OCI-LY7 (cell line): ENCODE measurements around the gene B4GALT6. TPM values are rescaled to one million over a fixed set of nuclear protein-coding genes. Genes with fewer than 3 reads are reported as not detected.
"Not testable (repeated sequence)": the region's sequence is repeated elsewhere in the genome, so short reads cannot be mapped to it uniquely, and the experiment has no call there.

Experiments used
- Bru-seq: library from RNA; stranded (reverse); fragments of 400-500 nt; gene quantifications from one replicate; lab custom pipeline; 2021; lab: Mats Ljungman, UMichigan
- BruChase-seq, 2 experiments: library from RNA; stranded (reverse); fragments of 400-500 nt; gene quantifications; one replicate each; lab custom pipeline; 2021; lab: Mats Ljungman, UMichigan
- BruUV-seq: library from RNA; stranded (reverse); fragments of 400-500 nt; replicated peaks from 2 replicates; lab custom pipeline; 2021; lab: Mats Ljungman, UMichigan
- CTCF ChIA-PET: fragments of 300-600 bp; sonication (Branson Sonifier 250); formaldehyde crosslinking; loops from one replicate; lab custom pipeline; 2022; ENCODE audit warnings: antibody characterized with exemption; ENCODE audit not compliant: unreplicated experiment; lab: Charles Lee
- POLR2A ChIA-PET: fragments of 300-600 bp; sonication (Branson Sonifier 250); formaldehyde crosslinking; loops from one replicate; lab custom pipeline; 2022; ENCODE audit warnings: antibody characterized with exemption; lab: Charles Lee
- DNase-seq: peaks from one replicate; pipeline ENCODE4 v3.0.0-alpha.2; 2015; ENCODE audit warnings: low spot score
- H2AFZ ChIP-seq: fragments of 200-600 bp; sonication (generic), shearing (Covaris generic); 2 replicates; pipeline ENCODE4 v1.6.1; 2014; ENCODE audit warnings: mild to moderate bottlenecking, antibody characterized with exemption, low read length, moderate library complexity
- H3K27ac ChIP-seq: fragments of 200-600 bp; sonication (generic); 2 replicates; pipeline ENCODE4 v1.5.1; 2014; ENCODE audit warnings: mixed run types, low read depth, mild to moderate bottlenecking, moderate library complexity, low read length, inconsistent platforms; ENCODE audit not compliant: poor library complexity, severe bottlenecking
- H3K36me3 ChIP-seq: fragments of 200-600 bp; sonication (generic); 2 replicates; pipeline ENCODE4 v1.6.1; 2014; ENCODE audit warnings: mild to moderate bottlenecking, antibody characterized with exemption, low read length, moderate library complexity, mixed read lengths; ENCODE audit not compliant: insufficient read depth
- H3K4me1 ChIP-seq: fragments of 200-600 bp; sonication (generic); 2 replicates; pipeline ENCODE4 v1.5.1; 2014; ENCODE audit warnings: mild to moderate bottlenecking, low read length; ENCODE audit not compliant: insufficient read depth, poor library complexity, severe bottlenecking
- H3K4me2 ChIP-seq: fragments of 200-600 bp; sonication (generic); 2 replicates; pipeline ENCODE4 v1.6.1; 2014; ENCODE audit warnings: mild to moderate bottlenecking, low read length
- H3K4me3 ChIP-seq: fragments of 200-600 bp; sonication (generic); 2 replicates; pipeline ENCODE4 v1.5.1; 2014; ENCODE audit warnings: mild to moderate bottlenecking, low read depth, low read length; ENCODE audit not compliant: poor library complexity, severe bottlenecking
- H3K79me2 ChIP-seq: fragments of 200-600 bp; sonication (generic); 2 replicates; pipeline ENCODE4 v1.6.1; 2016; ENCODE audit warnings: low read depth, mild to moderate bottlenecking, low read length, moderate library complexity, mixed read lengths; ENCODE audit not compliant: insufficient read depth
- H3K9me2 ChIP-seq: fragments of 200-600 bp; sonication (generic); 2 replicates; pipeline ENCODE4 v1.6.1; 2016; ENCODE audit warnings: mild to moderate bottlenecking, low read length, mixed read lengths; ENCODE audit not compliant: insufficient read depth
- H3K9me3 ChIP-seq: fragments of 200-600 bp; sonication (generic); 2 replicates; pipeline ENCODE4 v1.6.1; 2014; ENCODE audit warnings: mild to moderate bottlenecking, mixed run types, low read length, mixed read lengths
- H4K20me1 ChIP-seq: fragments of 200-600 bp; sonication (generic); 2 replicates; pipeline ENCODE4 v1.6.1; 2014; ENCODE audit warnings: mild to moderate bottlenecking, antibody characterized with exemption, low read length, moderate library complexity, mixed read lengths; ENCODE audit not compliant: insufficient read depth
- EZH2phosphoT487 ChIP-seq: fragments of 200-600 bp; sonication (generic); IDR thresholded peaks from 2 replicates; pipeline ENCODE4 v1.6.1; 2018; ENCODE audit warnings: low read depth, borderline replicate concordance, mild to moderate bottlenecking, mixed run types, antibody characterized with exemption, low read length, moderate library complexity, mixed read lengths
- intact Hi-C: fragments of 100-400 bp; cut with micrococcal nuclease; formaldehyde crosslinking; loops from one replicate; pipeline ENCODE4 v1.10.0; 2022; ENCODE audit not compliant: unreplicated experiment
- long read RNA-seq: library from polyadenylated mRNA; stranded (forward); transcript quantifications from one replicate; pipeline ENCODE4 v2.0.0, GENCODE V29; 2022
- total RNA-seq, 2 experiments: library from RNA; depleted of rRNA in 1 of 2; stranded (reverse); fragments of >200 nt in 1 of 2; shearing (Covaris generic) in 1 of 2; gene quantifications; 2 replicates each; pipeline ENCODE4 v1.2.3, GENCODE V29; 2014 to 2022
- TF ChIP-seq, protein P1 (sequence below): fragments of 200-600 bp; sonication (generic); conservative IDR thresholded peaks from 2 replicates; pipeline ENCODE4 v1.5.1; 2014; ENCODE audit warnings: mild to moderate bottlenecking, antibody characterized with exemption, low read length, moderate library complexity, mixed read lengths

Gene B4GALT6, protein sequence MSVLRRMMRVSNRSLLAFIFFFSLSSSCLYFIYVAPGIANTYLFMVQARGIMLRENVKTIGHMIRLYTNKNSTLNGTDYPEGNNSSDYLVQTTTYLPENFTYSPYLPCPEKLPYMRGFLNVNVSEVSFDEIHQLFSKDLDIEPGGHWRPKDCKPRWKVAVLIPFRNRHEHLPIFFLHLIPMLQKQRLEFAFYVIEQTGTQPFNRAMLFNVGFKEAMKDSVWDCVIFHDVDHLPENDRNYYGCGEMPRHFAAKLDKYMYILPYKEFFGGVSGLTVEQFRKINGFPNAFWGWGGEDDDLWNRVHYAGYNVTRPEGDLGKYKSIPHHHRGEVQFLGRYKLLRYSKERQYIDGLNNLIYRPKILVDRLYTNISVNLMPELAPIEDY
- total RNA-seq (2014; rRNA removed; shearing (Covaris generic)) (5.5 and 7.2 TPM in 2 replicates), total RNA-seq (2022) (16.4 and 22.8 TPM in 2 replicates), Bru-seq, nascent RNA (percentile 62 among the genes with signal in this experiment), BruChase-seq, experiment 1, labeled RNA remaining after a 6-hour chase (percentile 61 among the genes with signal in this experiment), BruChase-seq, experiment 2, labeled RNA remaining after a 2-hour chase (percentile 64 among the genes with signal in this experiment)
- long read RNA-seq, partial matches to known transcripts: 3 of 13 reads
- long read RNA-seq, other reads (novel, unspliced or antisense): 6 of 13 reads

DNA sequence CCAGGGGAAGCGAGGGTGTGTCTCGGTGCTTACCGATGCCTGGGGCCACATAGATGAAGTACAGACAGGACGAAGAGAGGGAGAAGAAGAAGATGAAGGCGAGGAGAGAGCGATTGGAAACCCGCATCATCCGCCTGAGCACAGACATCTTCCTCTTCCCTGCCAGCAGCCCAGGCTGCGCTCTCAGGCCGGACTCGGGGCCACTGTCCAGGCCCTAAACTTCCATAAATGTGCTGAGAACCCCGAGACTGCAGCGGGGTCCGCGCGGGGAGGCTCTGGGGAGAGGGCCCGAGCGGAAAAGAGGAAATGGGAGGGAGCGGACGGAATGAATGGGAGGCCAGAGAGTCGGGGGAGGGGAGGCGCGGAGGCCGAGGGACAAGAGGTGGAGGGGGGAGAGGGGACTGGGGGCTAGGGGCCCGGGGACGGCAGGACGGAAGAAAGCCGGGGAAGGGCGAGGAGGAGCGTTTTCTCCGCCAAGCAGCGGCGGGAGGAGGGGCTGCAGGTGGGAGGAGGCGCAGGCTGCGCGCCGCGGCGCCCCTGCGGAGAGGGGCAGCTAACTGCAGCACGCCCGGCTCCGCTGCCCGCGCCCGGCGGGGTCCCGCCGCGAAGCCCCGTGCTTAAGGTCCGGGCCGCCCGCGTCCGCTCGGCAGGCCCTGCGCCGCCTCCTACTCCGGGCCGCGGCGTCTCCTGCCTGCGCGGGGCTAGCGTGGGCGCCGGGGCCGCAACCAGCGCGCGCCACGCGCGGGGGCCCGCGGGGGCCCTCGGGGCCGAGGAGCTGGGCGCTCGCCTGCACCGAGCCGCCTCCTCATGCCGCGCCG is at the start of gene B4GALT6:
TSS of gene B4GALT6 (minus strand) at position 303 of the 818 bp plus-strand sequence. CDS start at position 148, 155 bp downstream.
- H3K27ac ChIP-seq: peak within 1 kb of the TSS; percentile 86
- no peaks in the 10 kb centered on the region for H3K9me2 ChIP-seq
- H3K9me3 ChIP-seq: no peaks in the 10 kb centered on the region
- intact Hi-C loops: loop anchor here (1.0 to 5.0 kb wide), 4 partner anchors 108 to 408 kb away; partner anchors contain the start of genes RNF138 and TRAPPC8
- ChIA-PET CTCF (no interaction called here), POLR2A (no interaction called here)
- peak; percentile 62 for DNase-seq
- H4K20me1 ChIP-seq: no peaks in the 10 kb centered on the region
- TF ChIP-seq, protein P1, sequence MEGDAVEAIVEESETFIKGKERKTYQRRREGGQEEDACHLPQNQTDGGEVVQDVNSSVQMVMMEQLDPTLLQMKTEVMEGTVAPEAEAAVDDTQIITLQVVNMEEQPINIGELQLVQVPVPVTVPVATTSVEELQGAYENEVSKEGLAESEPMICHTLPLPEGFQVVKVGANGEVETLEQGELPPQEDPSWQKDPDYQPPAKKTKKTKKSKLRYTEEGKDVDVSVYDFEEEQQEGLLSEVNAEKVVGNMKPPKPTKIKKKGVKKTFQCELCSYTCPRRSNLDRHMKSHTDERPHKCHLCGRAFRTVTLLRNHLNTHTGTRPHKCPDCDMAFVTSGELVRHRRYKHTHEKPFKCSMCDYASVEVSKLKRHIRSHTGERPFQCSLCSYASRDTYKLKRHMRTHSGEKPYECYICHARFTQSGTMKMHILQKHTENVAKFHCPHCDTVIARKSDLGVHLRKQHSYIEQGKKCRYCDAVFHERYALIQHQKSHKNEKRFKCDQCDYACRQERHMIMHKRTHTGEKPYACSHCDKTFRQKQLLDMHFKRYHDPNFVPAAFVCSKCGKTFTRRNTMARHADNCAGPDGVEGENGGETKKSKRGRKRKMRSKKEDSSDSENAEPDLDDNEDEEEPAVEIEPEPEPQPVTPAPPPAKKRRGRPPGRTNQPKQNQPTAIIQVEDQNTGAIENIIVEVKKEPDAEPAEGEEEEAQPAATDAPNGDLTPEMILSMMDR: no peak
- no peak for TF ChIP-seq EZH2phosphoT487
- peak within 1 kb of the TSS; percentile 91; the same call in 1 of the 2 replicates for H2AFZ ChIP-seq
- peaks cover 47% of the 10 kb centered on the region for H3K79me2 ChIP-seq
- peak within 1 kb of the TSS; percentile 87 for H3K4me3 ChIP-seq
- peak within 1 kb of the TSS; percentile 87 for H3K4me2 ChIP-seq
- H3K36me3 ChIP-seq: no peaks in the 10 kb centered on the region
- BruUV-seq: no TSS peak
- peaks cover 37% of the 10 kb centered on the region for H3K4me1 ChIP-seq

DNA sequence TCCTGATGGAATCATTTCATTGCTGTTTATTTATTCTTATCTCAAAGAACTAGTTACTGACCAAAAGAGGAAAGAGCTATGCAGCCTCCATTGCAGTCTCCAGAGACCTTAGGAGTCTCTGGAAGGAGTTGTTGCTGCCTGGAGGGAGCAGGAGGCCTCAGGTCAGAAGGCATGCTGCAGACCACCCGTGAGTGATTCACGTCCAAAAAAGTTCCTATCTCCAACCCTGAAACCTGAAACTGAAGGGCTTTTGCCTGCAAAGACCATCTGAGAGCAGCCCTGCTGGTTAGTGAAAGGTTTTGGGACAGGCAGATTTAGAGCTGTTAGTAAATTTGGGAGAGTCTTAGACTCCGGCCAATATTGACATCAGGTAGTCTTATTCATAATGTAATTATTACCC is 47.2 kb upstream of the B4GALT6 start:
- no peak overlapping the region for H3K4me3 ChIP-seq
- BruUV-seq: no TSS peak

DNA sequence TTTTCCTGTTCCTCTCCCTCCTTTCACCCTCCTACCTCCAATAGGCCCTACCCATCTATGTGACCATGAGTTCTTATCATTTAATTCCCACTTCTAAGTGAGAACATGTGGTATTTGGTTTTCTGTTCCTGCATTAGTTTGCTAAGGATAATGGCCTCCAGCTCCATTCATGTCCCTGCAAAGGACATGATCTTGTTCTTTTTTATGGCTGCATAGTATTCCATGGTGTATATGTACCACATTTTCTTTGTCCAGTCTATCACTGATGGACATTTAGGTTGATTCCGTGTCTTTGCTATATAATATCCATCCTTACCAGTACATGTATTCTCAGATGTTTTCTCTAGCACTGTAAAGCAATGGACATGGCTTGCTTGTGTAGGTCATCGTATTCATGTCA is 44.8 kb upstream of the B4GALT6 start:
- H3K4me3 ChIP-seq, H4K20me1 ChIP-seq, H3K9me2 ChIP-seq, CTCF ChIA-PET, H3K79me2 ChIP-seq, BruUV-seq, H3K27ac ChIP-seq, POLR2A ChIA-PET, H2AFZ ChIP-seq, H3K4me2 ChIP-seq, DNase-seq, H3K36me3 ChIP-seq, H3K4me1 ChIP-seq, H3K9me3 ChIP-seq: not testable (repeated sequence)
- intact Hi-C loops: loop anchor here (10.0 kb wide), 1 partner anchor 304 kb away; no protein-coding TSS in a partner anchor

More for the DNA sequence above, 47.2 kb upstream of the B4GALT6 start:
- intact Hi-C loops: loop anchor here (10.0 kb wide), 1 partner anchor 223 kb away; no protein-coding TSS in a partner anchor
- Histone ChIP-seq H4K20me1 (no peaks in the 10 kb centered on the region), H3K9me3 (no peaks in the 10 kb centered on the region), H3K27ac (no peak overlapping the region), H3K36me3 (no peaks in the 10 kb centered on the region), H3K4me2 (no peak overlapping the region), H3K4me1 (peaks cover 2% of the 10 kb centered on the region), H2AFZ (no peak overlapping the region), H3K79me2 (no peaks in the 10 kb centered on the region), H3K9me2 (no peaks in the 10 kb centered on the region)
- no peak for TF ChIP-seq EZH2phosphoT487
- TF ChIP-seq, protein P1: no peak
- POLR2A ChIA-PET: no interaction called here
- no peak for DNase-seq
- CTCF ChIA-PET: no interaction called here
